OCI-LY3 (cell line): ENCODE results near the gene HAVCR2.

Experiments used
- H2AFZ ChIP-seq: fragments of 200-600, 300-600 bp; shearing (Covaris generic); 2 replicates; pipeline ENCODE4 v1.6.0; 2014; ENCODE audit warnings: antibody characterized with exemption, low read depth, low read length
- H3K27ac ChIP-seq: fragments of 200-600, 300-600 bp; sonication (generic); 2 replicates; pipeline ENCODE4 v1.5.1; 2014; ENCODE audit warnings: mild to moderate bottlenecking, low read length, moderate library complexity, mixed read lengths
- H3K27me3 ChIP-seq: fragments of 200-600, 300-600 bp; sonication (generic); 2 replicates; pipeline ENCODE4 v1.6.1; 2014; ENCODE audit warnings: low read depth, low read length, mixed read lengths
- H3K36me3 ChIP-seq: fragments of 200-600, 300-600 bp; sonication (generic); replicated peaks from 2 replicates; pipeline ENCODE3; 2014; ENCODE audit warnings: low read depth, low read length, mixed read lengths
- H3K4me1 ChIP-seq: fragments of 300-600, 200-600 bp; sonication (generic); 2 replicates; pipeline ENCODE4 v1.6.1; 2014; ENCODE audit warnings: low read length, mixed read lengths
- H3K4me2 ChIP-seq: fragments of 200-600, 300-600 bp; sonication (generic); 2 replicates; pipeline ENCODE4 v1.6.1; 2014; ENCODE audit warnings: low read length, mixed read lengths
- H3K4me3 ChIP-seq: fragments of 300-600, 200-600 bp; sonication (generic); 2 replicates; pipeline ENCODE4 v1.5.1; 2014; ENCODE audit warnings: antibody characterized with exemption, mild to moderate bottlenecking, low read length, moderate library complexity
- H3K79me2 ChIP-seq: fragments of 300-600, 200-600 bp; shearing (Covaris generic); 2 replicates; pipeline ENCODE4 v1.6.1; 2014; ENCODE audit warnings: mild to moderate bottlenecking, low read length, mixed read lengths
- H3K9ac ChIP-seq: fragments of 300-600, 200-600 bp; shearing (Covaris generic); 2 replicates; pipeline ENCODE4 v1.6.0; 2014; ENCODE audit warnings: mild to moderate bottlenecking, low read length, moderate library complexity
- H3K9me3 ChIP-seq: fragments of 200-600, 300-600 bp; shearing (Covaris generic); 2 replicates; pipeline ENCODE4 v1.6.1; 2014; ENCODE audit warnings: low read length, mixed read lengths; ENCODE audit not compliant: insufficient read depth
- H4K20me1 ChIP-seq: fragments of 200-600, 300-600 bp; sonication (generic); 2 replicates; pipeline ENCODE4 v1.6.1; 2016; ENCODE audit warnings: low read length, mixed read lengths; ENCODE audit not compliant: insufficient read depth
- EZH2phosphoT487 ChIP-seq: fragments of 200-600 bp; shearing (Covaris generic); IDR thresholded peaks from 2 replicates; pipeline ENCODE4 v1.6.1; 2018; ENCODE audit warnings: antibody characterized with exemption, mixed run types, low read depth
- TF ChIP-seq, protein P1 (sequence below): fragments of 200-600, 300-600 bp; sonication (generic); IDR thresholded peaks from 2 replicates; pipeline ENCODE4 v1.5.1; 2014; ENCODE audit warnings: antibody characterized with exemption, low read length, low read depth

Gene HAVCR2

DNA sequence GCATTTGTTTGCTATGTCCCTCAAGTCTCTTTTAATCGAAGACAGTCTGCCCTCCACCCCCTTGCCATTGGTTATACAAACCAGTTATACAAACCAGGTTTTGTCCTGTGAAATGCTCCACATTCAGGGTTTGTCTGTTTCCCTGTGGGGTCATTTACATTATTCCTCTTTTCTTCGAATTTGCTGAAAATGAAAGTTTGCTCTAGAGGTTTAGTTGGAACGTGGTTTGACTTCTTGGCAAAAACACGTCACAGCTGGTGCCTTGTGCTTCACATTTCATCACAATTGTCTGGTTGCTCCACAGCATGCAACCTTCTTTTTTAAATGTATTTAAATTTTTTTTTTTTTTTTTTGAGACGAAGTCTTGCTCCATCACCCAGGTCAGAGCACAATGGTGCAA, 4.2 kb upstream of the HAVCR2 start:
- Histone ChIP-seq H3K9me3 (no peaks in the 10 kb centered on the region), H3K4me1 (peaks cover 15% of the 10 kb centered on the region)
- no peak for TF ChIP-seq EZH2phosphoT487

DNA sequence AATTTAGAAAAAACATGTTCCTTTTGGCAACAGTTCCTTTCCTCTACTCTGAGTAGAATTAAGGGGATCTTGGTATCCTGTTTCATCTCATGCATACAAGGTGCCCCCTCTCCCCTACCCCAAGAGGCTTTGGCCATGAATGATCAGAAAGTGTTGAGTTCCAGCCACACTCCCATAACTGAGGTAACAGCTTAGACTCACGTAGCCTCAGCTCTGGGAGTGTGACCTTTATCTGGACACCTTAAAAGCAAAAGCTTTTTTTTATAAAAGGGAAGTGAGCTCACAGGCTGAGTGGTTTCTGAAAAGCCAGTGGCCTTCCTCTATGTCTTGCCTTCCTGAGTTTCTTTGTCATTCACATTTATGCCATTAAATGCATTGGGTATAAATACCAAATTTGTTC, 900 bp upstream of the HAVCR2 start:
- H3K27me3 ChIP-seq, result no peaks in the 10 kb centered on the region
- no peaks in the 10 kb centered on the region for H4K20me1 ChIP-seq
- H3K27ac ChIP-seq, result peak overlapping the region; percentile 29
- TF ChIP-seq, protein P1, sequence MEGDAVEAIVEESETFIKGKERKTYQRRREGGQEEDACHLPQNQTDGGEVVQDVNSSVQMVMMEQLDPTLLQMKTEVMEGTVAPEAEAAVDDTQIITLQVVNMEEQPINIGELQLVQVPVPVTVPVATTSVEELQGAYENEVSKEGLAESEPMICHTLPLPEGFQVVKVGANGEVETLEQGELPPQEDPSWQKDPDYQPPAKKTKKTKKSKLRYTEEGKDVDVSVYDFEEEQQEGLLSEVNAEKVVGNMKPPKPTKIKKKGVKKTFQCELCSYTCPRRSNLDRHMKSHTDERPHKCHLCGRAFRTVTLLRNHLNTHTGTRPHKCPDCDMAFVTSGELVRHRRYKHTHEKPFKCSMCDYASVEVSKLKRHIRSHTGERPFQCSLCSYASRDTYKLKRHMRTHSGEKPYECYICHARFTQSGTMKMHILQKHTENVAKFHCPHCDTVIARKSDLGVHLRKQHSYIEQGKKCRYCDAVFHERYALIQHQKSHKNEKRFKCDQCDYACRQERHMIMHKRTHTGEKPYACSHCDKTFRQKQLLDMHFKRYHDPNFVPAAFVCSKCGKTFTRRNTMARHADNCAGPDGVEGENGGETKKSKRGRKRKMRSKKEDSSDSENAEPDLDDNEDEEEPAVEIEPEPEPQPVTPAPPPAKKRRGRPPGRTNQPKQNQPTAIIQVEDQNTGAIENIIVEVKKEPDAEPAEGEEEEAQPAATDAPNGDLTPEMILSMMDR, result no peak
- TF ChIP-seq EZH2phosphoT487, result no peak
- no peaks in the 10 kb centered on the region for H3K36me3 ChIP-seq
- no peaks in the 10 kb centered on the region for H3K9me3 ChIP-seq
- H3K79me2 ChIP-seq, result no peaks in the 10 kb centered on the region
- no peak overlapping the region for H3K9ac ChIP-seq
- H2AFZ ChIP-seq, result peak overlapping the region; percentile 82
- H3K4me3 ChIP-seq, result 0 out of 2 replicates have a peak overlapping the region, but pooled peaks have one; percentile 23
- peak overlapping the region; percentile 58 for H3K4me2 ChIP-seq
- H3K4me1 ChIP-seq, result peaks cover 15% of the 10 kb centered on the region

More for the DNA sequence above, 4.2 kb upstream of the HAVCR2 start:
- no peaks in the 10 kb centered on the region for H3K79me2 ChIP-seq
- no peak overlapping the region for H3K27ac ChIP-seq
- no peak overlapping the region for H3K4me3 ChIP-seq
- H3K4me2 ChIP-seq, result no peak overlapping the region
- H3K9ac ChIP-seq, result no peak overlapping the region
- H3K36me3 ChIP-seq, result no peaks in the 10 kb centered on the region
- H4K20me1 ChIP-seq, result no peaks in the 10 kb centered on the region
- no peak overlapping the region for H2AFZ ChIP-seq
- H3K27me3 ChIP-seq, result no peaks in the 10 kb centered on the region

DNA sequence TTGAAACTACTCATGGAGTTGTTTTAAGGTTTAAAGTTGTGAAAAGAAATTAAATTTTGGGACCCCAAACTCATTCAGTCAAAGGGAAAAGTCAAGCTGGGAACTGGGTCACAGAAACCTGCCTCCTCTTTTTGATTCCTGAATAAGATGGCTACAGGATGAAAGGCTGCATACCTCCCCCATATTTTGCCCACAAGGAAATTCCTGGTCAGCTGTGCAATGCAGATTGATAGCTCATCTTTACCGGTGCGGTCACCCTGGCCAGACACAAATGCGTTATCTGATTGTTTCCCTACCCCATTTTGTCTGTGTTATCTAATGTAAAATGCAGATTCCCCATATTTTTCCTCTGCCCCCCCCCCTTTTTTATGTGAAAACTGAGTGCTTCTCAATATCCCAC, 1.3 kb downstream of the HAVCR2 start:
- Histone ChIP-seq H2AFZ (no peak overlapping the region), H3K4me3 (no peak overlapping the region), H3K4me1 (peaks cover 15% of the 10 kb centered on the region), H3K79me2 (no peaks in the 10 kb centered on the region), H3K36me3 (no peaks in the 10 kb centered on the region), H3K9ac (no peak overlapping the region), H3K27me3 (no peaks in the 10 kb centered on the region), H3K4me2 (no peak overlapping the region), H3K9me3 (no peaks in the 10 kb centered on the region), H4K20me1 (no peaks in the 10 kb centered on the region), H3K27ac (no peak overlapping the region)
- TF ChIP-seq, protein P1, result no peak
- TF ChIP-seq EZH2phosphoT487, result no peak

DNA sequence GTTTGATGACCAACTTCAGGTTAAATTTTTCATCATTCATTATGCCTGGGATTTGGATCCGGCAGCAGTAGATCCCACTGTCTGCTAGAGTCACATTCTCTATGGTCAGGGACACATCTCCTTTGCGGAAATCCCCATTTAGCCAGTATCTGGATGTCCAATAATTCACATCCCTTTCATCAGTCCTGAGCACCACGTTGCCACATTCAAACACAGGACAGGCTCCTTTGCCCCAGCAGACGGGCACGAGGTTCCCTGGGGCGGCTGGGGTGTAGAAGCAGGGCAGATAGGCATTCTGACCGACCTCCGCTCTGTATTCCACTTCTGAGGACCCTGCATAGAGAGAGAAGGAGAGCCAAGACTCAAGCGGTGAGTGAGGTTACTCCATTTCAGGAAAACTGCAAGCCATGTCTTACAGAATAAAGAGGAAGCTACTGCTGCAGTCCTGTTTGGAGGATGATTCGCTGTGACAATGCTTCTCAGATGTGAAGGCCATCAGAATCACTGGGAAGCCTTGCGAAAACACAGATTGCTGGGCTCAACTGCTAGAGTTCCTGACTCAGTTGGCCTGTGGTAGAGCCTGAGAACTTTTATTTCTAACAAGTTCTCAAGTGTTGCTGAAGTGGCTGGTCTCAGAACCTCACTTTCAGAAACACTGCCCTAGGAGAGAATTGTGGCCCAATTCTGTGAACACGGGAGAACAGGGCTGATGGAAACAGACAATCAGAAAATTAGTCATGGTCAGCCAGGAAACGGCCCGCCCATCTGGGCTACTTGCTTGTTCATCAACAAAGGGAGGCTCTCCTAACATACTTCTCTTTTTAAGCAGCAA, 2.0 kb downstream of the HAVCR2 start:
- H3K4me2 ChIP-seq, result no peak overlapping the region
- peaks cover 15% of the 10 kb centered on the region for H3K4me1 ChIP-seq
- no peaks in the 10 kb centered on the region for H3K27me3 ChIP-seq
- no peak overlapping the region for H3K27ac ChIP-seq
- no peak overlapping the region for H3K9ac ChIP-seq
- no peaks in the 10 kb centered on the region for H3K9me3 ChIP-seq
- no peak overlapping the region for H3K4me3 ChIP-seq
- no peak overlapping the region for H2AFZ ChIP-seq
- H3K36me3 ChIP-seq, result no peaks in the 10 kb centered on the region
- H3K79me2 ChIP-seq, result no peaks in the 10 kb centered on the region
- TF ChIP-seq, protein P1, result no peak
- TF ChIP-seq EZH2phosphoT487, result no peak
- no peaks in the 10 kb centered on the region for H4K20me1 ChIP-seq
